Neural cell (in vitro differentiated cells): Measurements from ENCODE around the gene PRKG1. TPM values are rescaled to one million over a fixed set of nuclear protein-coding genes. Genes with fewer than 3 reads are reported as not detected.

Experiments used
- H2AFZ ChIP-seq: fragments of 200-600, 300-800 bp; sonication (generic), shearing (Covaris generic); 2 replicates; pipeline ENCODE4 v1.6.0; 2014; ENCODE audit warnings: low read depth, mild to moderate bottlenecking, antibody characterized with exemption, low read length, moderate library complexity
- H3F3A ChIP-seq: fragments of 200-600 bp; shearing (Covaris generic); 2 replicates; pipeline ENCODE4 v1.6.1; 2016; ENCODE audit warnings: mild to moderate bottlenecking, moderate library complexity, mixed read lengths, antibody characterized with exemption, low read length; ENCODE audit not compliant: insufficient read depth, poor library complexity, severe bottlenecking
- H3K27ac ChIP-seq: fragments of 200-600, 300-800 bp; sonication (generic), shearing (Covaris generic); 2 replicates; pipeline ENCODE4 v1.5.1; 2014; ENCODE audit warnings: mild to moderate bottlenecking, low read length, moderate library complexity
- H3K27me3 ChIP-seq: fragments of 300-800, 200-600 bp; sonication (generic), shearing (Covaris generic); 2 replicates; pipeline ENCODE4 v1.6.0; 2014; ENCODE audit warnings: mild to moderate bottlenecking, low read depth, low read length, moderate library complexity; ENCODE audit not compliant: insufficient read depth
- H3K36me3 ChIP-seq: fragments of 300-800, 200-600 bp; sonication (generic), shearing (Covaris generic); 2 replicates; pipeline ENCODE4 v1.5.1; 2014; ENCODE audit warnings: mild to moderate bottlenecking, antibody characterized with exemption, low read length, moderate library complexity; ENCODE audit not compliant: insufficient read depth
- H3K4me2 ChIP-seq: fragments of 300-800, 200-600 bp; sonication (generic), shearing (Covaris generic); 2 replicates; pipeline ENCODE4 v1.6.0; 2014; ENCODE audit warnings: mild to moderate bottlenecking, low read length
- H3K4me3 ChIP-seq: fragments of 300-800, 200-600 bp; sonication (generic), shearing (Covaris generic); 2 replicates; pipeline ENCODE4 v1.5.1; 2014; ENCODE audit warnings: mild to moderate bottlenecking, low read length, moderate library complexity
- H3K79me2 ChIP-seq: fragments of 200-600 bp; shearing (Covaris generic); replicated peaks from 2 replicates; pipeline ENCODE4 v1.6.0; 2014; ENCODE audit warnings: mild to moderate bottlenecking, low read length, moderate library complexity; ENCODE audit not compliant: insufficient read depth
- H3K9ac ChIP-seq: fragments of 300-800, 200-600 bp; sonication (generic), shearing (Covaris generic); 2 replicates; pipeline ENCODE4 v1.6.1; 2016; ENCODE audit warnings: mild to moderate bottlenecking, low read length, mixed read lengths
- H3K9me2 ChIP-seq: fragments of 200-600 bp; shearing (Covaris generic); 2 replicates; pipeline ENCODE4 v1.6.1; 2016; ENCODE audit warnings: mild to moderate bottlenecking, low read length, mixed read lengths; ENCODE audit not compliant: insufficient read depth
- H3K9me3 ChIP-seq: fragments of 200-600, 300-800 bp; sonication (generic), shearing (Covaris generic); 2 replicates; pipeline ENCODE4 v1.6.1; 2016; ENCODE audit warnings: mild to moderate bottlenecking, mixed run types, low read length, moderate library complexity, mixed read lengths
- H4K20me1 ChIP-seq: fragments of 200-600 bp; shearing (Covaris generic); 2 replicates; pipeline ENCODE4 v1.6.1; 2016; ENCODE audit warnings: mild to moderate bottlenecking, mixed run types; ENCODE audit not compliant: insufficient read depth
- EP300 ChIP-seq: fragments of 450-650 bp; conservative IDR thresholded peaks from 2 replicates; pipeline ENCODE4 v1.6.1; 2014; ENCODE audit warnings: antibody characterized with exemption, mild to moderate bottlenecking, moderate library complexity; ENCODE audit not compliant: poor library complexity, severe bottlenecking
- EZH2 ChIP-seq: fragments of 200-600, 300-800 bp; shearing (Covaris generic), sonication (generic); IDR thresholded peaks from 2 replicates; pipeline ENCODE4 v1.6.1; 2014; ENCODE audit warnings: antibody characterized with exemption, low read length, borderline replicate concordance, mild to moderate bottlenecking; ENCODE audit not compliant: insufficient read depth, poor library complexity, severe bottlenecking
- MXI1 ChIP-seq: fragments of 450-650 bp; conservative IDR thresholded peaks from 2 replicates; pipeline ENCODE4 v1.6.1; 2014; ENCODE audit warnings: antibody characterized with exemption, mild to moderate bottlenecking; ENCODE audit not compliant: poor library complexity, severe bottlenecking
- POLR2AphosphoS5 ChIP-seq: IDR thresholded peaks from 2 replicates; pipeline ENCODE4 v1.6.1; 2012
- RAD21 ChIP-seq: fragments of 450-650 bp; conservative IDR thresholded peaks from 2 replicates; pipeline ENCODE4 v1.6.1; 2014; ENCODE audit warnings: antibody characterized with exemption, mild to moderate bottlenecking, moderate library complexity
- SMC3 ChIP-seq: fragments of 450-650 bp; conservative IDR thresholded peaks from 2 replicates; pipeline ENCODE4 v1.6.1; 2014; ENCODE audit warnings: antibody characterized with exemption, mild to moderate bottlenecking, moderate library complexity; ENCODE audit not compliant: poor library complexity
- TAF1 ChIP-seq: IDR thresholded peaks from 2 replicates; pipeline ENCODE4 v1.6.1; 2012; ENCODE audit warnings: low read depth
- polyA plus RNA-seq: library from polyadenylated mRNA; depleted of rRNA; stranded (reverse); fragments of >200 nt; gene quantifications from 2 replicates; pipeline ENCODE4 v1.2.3, GENCODE V29; 2014
- TF ChIP-seq, protein P1 (sequence below): IDR thresholded peaks from 2 replicates; pipeline ENCODE4 v1.6.1; 2012; ENCODE audit warnings: borderline replicate concordance
- TF ChIP-seq, protein P2 (sequence below): fragments of 450-650 bp; IDR thresholded peaks from 2 replicates; pipeline ENCODE4 v1.5.1; 2014; ENCODE audit warnings: antibody characterized with exemption, mild to moderate bottlenecking, moderate library complexity; ENCODE audit not compliant: poor library complexity, severe bottlenecking

Gene PRKG1
- polyA plus RNA-seq, 1 donor from 2014 or later: 2.2 TPM

DNA sequence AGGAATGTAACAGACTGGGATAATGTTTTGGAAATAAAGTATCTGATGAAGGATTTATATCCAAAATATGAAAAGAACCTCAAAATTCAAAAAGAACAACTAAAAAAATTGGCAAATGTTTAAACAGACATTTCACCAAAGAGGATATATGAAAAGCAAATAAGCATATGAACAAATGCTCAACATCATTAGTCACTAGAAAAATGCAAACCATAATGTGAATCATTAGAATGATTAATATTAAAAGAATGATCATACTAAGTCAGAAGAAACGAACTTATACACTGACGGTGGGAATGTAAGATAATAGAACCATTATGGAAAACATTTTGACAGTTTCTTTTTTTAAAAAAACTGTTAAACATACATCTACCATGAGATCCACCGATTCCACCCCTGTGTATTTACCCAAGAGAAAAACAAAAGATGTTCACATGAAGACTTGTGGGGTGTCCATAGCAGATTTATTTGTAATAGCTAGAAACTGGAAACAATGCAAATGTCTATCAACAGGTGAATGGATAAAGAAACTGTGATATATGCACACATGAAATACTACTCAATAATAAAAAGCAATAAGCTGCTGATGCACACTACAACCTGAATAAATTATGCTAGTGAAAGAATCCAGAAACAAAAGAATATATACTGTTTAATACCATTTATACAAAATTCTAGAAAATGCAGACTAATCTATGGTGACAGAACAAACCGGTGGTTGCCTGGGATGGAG is 35.7 kb downstream of the PRKG1 start:
- no peaks in the 10 kb centered on the region for H3F3A ChIP-seq
- no peaks in the 10 kb centered on the region for H3K9me3 ChIP-seq
- no peaks in the 10 kb centered on the region for H3K9me2 ChIP-seq
- H3K79me2 ChIP-seq: no peaks in the 10 kb centered on the region
- H4K20me1 ChIP-seq: no peaks in the 10 kb centered on the region
- H3K4me2 ChIP-seq: no peak overlapping the region
- TF ChIP-seq MXI1: no peak
- H3K27me3 ChIP-seq: no peaks in the 10 kb centered on the region
- no peak overlapping the region for H3K9ac ChIP-seq
- H3K27ac ChIP-seq: no peak overlapping the region
- H3K4me3 ChIP-seq: no peak overlapping the region
- no peaks in the 10 kb centered on the region for H3K36me3 ChIP-seq
- H2AFZ ChIP-seq: no peak overlapping the region

DNA sequence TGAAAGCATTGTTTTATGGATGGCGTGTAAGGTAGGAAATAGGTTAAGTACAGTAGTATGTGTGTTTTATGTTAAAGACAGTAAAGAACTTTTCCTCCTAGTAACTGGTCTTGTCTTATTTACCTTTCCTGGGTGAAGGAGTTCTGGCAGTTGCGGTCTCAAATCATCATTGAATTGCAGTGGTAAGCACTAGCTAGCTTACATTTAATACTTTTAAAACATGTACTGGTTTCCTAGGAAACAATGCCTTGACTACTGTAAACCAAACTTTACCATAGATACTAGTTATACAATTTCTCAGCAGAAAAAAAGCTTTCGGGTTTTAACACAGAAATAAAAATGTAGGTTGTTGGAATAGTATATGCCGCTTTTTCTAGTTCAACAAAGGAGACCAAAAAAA is 37.7 kb downstream of the PRKG1 start:
- Histone ChIP-seq H3K9me2 (no peaks in the 10 kb centered on the region), H3K4me2 (no peak overlapping the region), H3K27me3 (no peaks in the 10 kb centered on the region), H3K9me3 (no peaks in the 10 kb centered on the region), H3K36me3 (no peaks in the 10 kb centered on the region), H3K79me2 (no peaks in the 10 kb centered on the region), H3K9ac (no peak overlapping the region), H3K27ac (no peak overlapping the region), H3K4me3 (no peak overlapping the region), H3F3A (no peaks in the 10 kb centered on the region), H4K20me1 (no peaks in the 10 kb centered on the region), H2AFZ (no peak overlapping the region)
- TF ChIP-seq, protein P1, sequence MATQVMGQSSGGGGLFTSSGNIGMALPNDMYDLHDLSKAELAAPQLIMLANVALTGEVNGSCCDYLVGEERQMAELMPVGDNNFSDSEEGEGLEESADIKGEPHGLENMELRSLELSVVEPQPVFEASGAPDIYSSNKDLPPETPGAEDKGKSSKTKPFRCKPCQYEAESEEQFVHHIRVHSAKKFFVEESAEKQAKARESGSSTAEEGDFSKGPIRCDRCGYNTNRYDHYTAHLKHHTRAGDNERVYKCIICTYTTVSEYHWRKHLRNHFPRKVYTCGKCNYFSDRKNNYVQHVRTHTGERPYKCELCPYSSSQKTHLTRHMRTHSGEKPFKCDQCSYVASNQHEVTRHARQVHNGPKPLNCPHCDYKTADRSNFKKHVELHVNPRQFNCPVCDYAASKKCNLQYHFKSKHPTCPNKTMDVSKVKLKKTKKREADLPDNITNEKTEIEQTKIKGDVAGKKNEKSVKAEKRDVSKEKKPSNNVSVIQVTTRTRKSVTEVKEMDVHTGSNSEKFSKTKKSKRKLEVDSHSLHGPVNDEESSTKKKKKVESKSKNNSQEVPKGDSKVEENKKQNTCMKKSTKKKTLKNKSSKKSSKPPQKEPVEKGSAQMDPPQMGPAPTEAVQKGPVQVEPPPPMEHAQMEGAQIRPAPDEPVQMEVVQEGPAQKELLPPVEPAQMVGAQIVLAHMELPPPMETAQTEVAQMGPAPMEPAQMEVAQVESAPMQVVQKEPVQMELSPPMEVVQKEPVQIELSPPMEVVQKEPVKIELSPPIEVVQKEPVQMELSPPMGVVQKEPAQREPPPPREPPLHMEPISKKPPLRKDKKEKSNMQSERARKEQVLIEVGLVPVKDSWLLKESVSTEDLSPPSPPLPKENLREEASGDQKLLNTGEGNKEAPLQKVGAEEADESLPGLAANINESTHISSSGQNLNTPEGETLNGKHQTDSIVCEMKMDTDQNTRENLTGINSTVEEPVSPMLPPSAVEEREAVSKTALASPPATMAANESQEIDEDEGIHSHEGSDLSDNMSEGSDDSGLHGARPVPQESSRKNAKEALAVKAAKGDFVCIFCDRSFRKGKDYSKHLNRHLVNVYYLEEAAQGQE: no peak
- TF ChIP-seq MXI1 (no peak), SMC3 (no peak), POLR2AphosphoS5 (no peak), EP300 (no peak), RAD21 (no peak), TAF1 (no peak)
- TF ChIP-seq, protein P2, sequence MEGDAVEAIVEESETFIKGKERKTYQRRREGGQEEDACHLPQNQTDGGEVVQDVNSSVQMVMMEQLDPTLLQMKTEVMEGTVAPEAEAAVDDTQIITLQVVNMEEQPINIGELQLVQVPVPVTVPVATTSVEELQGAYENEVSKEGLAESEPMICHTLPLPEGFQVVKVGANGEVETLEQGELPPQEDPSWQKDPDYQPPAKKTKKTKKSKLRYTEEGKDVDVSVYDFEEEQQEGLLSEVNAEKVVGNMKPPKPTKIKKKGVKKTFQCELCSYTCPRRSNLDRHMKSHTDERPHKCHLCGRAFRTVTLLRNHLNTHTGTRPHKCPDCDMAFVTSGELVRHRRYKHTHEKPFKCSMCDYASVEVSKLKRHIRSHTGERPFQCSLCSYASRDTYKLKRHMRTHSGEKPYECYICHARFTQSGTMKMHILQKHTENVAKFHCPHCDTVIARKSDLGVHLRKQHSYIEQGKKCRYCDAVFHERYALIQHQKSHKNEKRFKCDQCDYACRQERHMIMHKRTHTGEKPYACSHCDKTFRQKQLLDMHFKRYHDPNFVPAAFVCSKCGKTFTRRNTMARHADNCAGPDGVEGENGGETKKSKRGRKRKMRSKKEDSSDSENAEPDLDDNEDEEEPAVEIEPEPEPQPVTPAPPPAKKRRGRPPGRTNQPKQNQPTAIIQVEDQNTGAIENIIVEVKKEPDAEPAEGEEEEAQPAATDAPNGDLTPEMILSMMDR: no peak

DNA sequence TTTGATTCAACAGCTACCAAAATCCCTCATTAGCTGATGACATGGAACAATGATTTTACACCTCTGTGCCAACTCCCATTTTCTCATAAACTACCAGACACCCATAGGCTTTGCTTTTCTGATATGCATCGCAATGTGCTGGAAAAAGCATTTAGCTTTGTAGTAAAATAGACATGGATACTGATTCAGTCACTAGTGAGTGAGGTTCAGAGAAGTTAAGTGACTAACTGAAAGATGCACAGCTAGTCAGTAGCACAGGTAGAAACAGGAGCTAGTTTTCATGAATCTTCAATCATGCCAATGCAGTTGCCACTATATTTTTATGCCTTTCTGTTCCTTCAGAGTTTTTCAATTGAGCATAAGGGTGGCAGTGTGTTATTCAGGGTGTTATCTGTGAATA is 38.7 kb downstream of the PRKG1 start:
- TF ChIP-seq RAD21 (no peak), SMC3 (no peak), EZH2 (no peak), EP300 (no peak), MXI1 (no peak), POLR2AphosphoS5 (no peak), TAF1 (no peak)
- TF ChIP-seq, protein P1: no peak
- TF ChIP-seq, protein P2: no peak
- Histone ChIP-seq H3K9ac (no peak overlapping the region), H3K36me3 (no peaks in the 10 kb centered on the region), H3K9me2 (no peaks in the 10 kb centered on the region), H3K27ac (no peak overlapping the region), H3K4me2 (no peak overlapping the region), H3K4me3 (no peak overlapping the region), H4K20me1 (no peaks in the 10 kb centered on the region), H3F3A (no peaks in the 10 kb centered on the region), H2AFZ (no peak overlapping the region), H3K79me2 (no peaks in the 10 kb centered on the region), H3K27me3 (no peaks in the 10 kb centered on the region), H3K9me3 (no peaks in the 10 kb centered on the region)
